ENCODE results near the gene ZCCHC7. TPM values are rescaled to one million over a fixed set of nuclear protein-coding genes. Genes with fewer than 3 reads are reported as not detected.

ZCCHC7 gene
- total RNA-seq, 3 donors from 2014 or later = 19.8 to 29.1 (median 26.9) TPM

DNA sequence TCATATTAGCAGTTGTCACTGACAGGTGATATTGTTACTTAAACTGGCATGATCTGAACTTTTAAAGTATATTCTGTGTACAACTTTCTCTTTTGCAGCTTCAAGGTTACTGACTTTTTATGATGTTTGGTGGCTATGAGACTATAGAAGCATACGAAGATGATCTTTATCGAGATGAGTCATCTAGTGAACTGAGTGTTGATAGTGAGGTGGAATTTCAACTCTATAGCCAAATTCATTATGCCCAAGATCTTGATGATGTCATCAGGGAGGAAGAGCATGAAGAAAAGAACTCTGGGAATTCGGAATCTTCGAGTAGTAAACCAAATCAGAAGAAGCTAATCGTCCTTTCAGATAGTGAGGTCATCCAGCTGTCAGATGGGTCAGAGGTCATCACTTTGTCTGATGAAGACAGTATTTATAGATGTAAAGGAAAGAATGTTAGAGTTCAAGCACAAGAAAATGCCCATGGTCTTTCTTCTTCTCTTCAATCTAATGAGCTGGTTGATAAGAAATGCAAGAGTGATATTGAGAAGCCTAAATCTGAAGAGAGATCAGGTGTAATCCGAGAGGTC is 5.9 kb downstream of the ZCCHC7 start:
- Histone ChIP-seq H3K27me3 (no peaks in the 10 kb centered on the region), H3K9me3 (no peaks in the 10 kb centered on the region), H3K36me3 (no peaks in the 10 kb centered on the region), H3K4me3 (no peak overlapping the region), H3K27ac (no peak overlapping the region), H3K4me1 (peaks cover 0 to 4% of the 10 kb centered on the region in 2 donors)
- intact Hi-C loops (cut with DNase I; ENCODE audit: low total_unique reads) = no loop called here
- no peak for TF ChIP-seq POLR2AphosphoS5 (IDR thresholded peaks at IDR 0.05)
- no peak for TF ChIP-seq CTCF (IDR thresholded peaks at IDR 0.05)
- TF ChIP-seq POLR2A (IDR thresholded peaks at IDR 0.05) = no peak
- DNase-seq (ENCODE audit: low spot score in 2 of 2) = no peak

DNA sequence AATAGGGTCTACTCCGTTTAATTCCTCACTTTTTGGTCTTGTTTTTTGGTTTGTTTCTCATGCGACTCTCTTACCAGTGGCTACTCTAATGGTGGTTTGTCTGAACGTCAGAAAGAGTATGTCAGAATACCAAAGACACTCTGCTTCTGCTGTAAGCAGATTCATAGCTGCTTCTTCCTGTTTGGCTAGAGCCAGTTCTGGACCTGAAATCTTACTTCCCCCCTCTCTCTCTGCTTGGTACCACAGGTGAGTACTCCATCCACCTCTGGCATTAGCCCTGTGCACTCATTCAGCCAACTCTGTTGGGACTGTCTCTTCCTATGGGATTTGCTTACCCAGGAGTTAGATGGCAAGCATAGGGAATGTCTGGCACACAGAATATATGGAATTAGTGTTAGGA is 6.6 kb downstream of the ZCCHC7 start:
- Histone ChIP-seq H3K4me3 (no peak overlapping the region), H3K36me3 (no peaks in the 10 kb centered on the region), H3K9me3 (no peaks in the 10 kb centered on the region), H3K4me1 (no peaks in the 10 kb centered on the region), H3K27ac (no peak overlapping the region), H3K27me3 (no peaks in the 10 kb centered on the region)
- DNase-seq (ENCODE audit: low spot score in 2 of 2) = no peak
- intact Hi-C loops (cut with DNase I; ENCODE audit: low total_unique reads) = no loop called here
- TF ChIP-seq POLR2A (IDR thresholded peaks at IDR 0.05) (no peak), POLR2AphosphoS5 (IDR thresholded peaks at IDR 0.05) (no peak), CTCF (IDR thresholded peaks at IDR 0.05) (no peak)

DNA sequence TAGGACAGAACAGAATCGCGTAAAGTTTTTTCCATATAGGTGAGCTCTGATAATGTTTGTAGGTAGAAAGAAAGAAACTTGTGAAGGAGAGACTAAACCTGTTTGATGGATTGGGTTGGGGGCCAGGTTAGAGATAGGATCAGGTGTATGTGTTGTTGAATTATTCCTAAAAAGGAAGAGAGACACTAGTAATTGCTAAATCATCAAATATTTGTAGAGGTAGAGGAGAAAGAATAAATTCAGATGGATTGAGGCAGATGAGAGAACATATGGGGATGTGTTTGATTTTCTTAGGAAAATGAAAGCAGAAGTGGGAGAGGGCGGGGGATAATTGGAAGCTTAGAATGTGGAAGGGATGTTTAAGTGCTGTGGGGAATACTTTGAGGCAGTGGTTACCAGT is 7.7 kb downstream of the ZCCHC7 start:
- Histone ChIP-seq H3K36me3 (no peaks in the 10 kb centered on the region), H3K27me3 (no peaks in the 10 kb centered on the region), H3K9me3 (no peaks in the 10 kb centered on the region), H3K4me3 (no peak overlapping the region), H3K4me1 (no peaks in the 10 kb centered on the region), H3K27ac (no peak overlapping the region)
- intact Hi-C loops (cut with DNase I; ENCODE audit: low total_unique reads) = no loop called here
- no peak for DNase-seq (ENCODE audit: low spot score in 2 of 2)
- TF ChIP-seq CTCF (IDR thresholded peaks at IDR 0.05) (no peak), POLR2AphosphoS5 (IDR thresholded peaks at IDR 0.05) (no peak), POLR2A (IDR thresholded peaks at IDR 0.05) (no peak)

- no peak overlapping the region for H3K27ac ChIP-seq
- H3K36me3 ChIP-seq = no peaks in the 10 kb centered on the region
- no peaks in the 10 kb centered on the region for H3K4me1 ChIP-seq
- no peak overlapping the region for H3K4me3 ChIP-seq
- H3K27me3 ChIP-seq = no peaks in the 10 kb centered on the region
- TF ChIP-seq POLR2A (IDR thresholded peaks at IDR 0.05) (no peak), POLR2AphosphoS5 (IDR thresholded peaks at IDR 0.05) (no peak), CTCF (IDR thresholded peaks at IDR 0.05) (no peak)
- no peaks in the 10 kb centered on the region for H3K9me3 ChIP-seq
- intact Hi-C loops (cut with DNase I; ENCODE audit: low total_unique reads) = no loop called here
- no peak for DNase-seq (ENCODE audit: low spot score in 2 of 2)
Measured at GRCh38 chr9:37134166-37134565, 13.8 kb downstream of the ZCCHC7 start.

GRCh38 chr9:37141015-37141414 is 20.6 kb downstream of the ZCCHC7 start:
- TF ChIP-seq POLR2AphosphoS5 (IDR thresholded peaks at IDR 0.05) (no peak), POLR2A (IDR thresholded peaks at IDR 0.05) (no peak), CTCF (IDR thresholded peaks at IDR 0.05) (no peak)
- DNase-seq (ENCODE audit: low spot score in 2 of 2) = no peak
- no peak overlapping the region for H3K27ac ChIP-seq
- intact Hi-C loops (cut with DNase I; ENCODE audit: low total_unique reads) = no loop called here
- H3K9me3 ChIP-seq = no peaks in the 10 kb centered on the region
- no peak overlapping the region for H3K4me3 ChIP-seq
- H3K36me3 ChIP-seq = no peaks in the 10 kb centered on the region
- no peaks in the 10 kb centered on the region for H3K27me3 ChIP-seq
- H3K4me1 ChIP-seq = no peaks in the 10 kb centered on the region
